ENCODE measurements around the gene TEP1.

DNA sequence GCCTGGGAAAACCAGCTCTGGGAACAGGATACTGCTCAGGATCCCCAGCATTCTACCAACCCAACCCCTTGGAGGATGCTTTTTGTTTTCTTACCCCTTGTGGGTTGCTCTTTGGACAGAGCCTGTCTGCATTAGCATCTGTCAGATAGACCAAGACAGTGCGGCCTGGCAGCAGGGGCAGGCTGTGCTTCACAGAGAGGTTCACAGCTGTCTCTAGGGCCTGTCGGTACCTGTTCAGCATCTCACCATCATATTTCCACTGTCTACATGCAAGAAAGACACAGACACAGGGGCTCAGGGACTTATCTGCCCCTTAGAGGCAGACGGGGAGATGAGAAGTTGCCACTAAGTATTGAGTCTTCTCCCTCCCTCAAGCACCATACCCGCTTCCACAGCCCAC, 21.8 kb downstream of the TEP1 start:
- TF ChIP-seq, protein P1, sequence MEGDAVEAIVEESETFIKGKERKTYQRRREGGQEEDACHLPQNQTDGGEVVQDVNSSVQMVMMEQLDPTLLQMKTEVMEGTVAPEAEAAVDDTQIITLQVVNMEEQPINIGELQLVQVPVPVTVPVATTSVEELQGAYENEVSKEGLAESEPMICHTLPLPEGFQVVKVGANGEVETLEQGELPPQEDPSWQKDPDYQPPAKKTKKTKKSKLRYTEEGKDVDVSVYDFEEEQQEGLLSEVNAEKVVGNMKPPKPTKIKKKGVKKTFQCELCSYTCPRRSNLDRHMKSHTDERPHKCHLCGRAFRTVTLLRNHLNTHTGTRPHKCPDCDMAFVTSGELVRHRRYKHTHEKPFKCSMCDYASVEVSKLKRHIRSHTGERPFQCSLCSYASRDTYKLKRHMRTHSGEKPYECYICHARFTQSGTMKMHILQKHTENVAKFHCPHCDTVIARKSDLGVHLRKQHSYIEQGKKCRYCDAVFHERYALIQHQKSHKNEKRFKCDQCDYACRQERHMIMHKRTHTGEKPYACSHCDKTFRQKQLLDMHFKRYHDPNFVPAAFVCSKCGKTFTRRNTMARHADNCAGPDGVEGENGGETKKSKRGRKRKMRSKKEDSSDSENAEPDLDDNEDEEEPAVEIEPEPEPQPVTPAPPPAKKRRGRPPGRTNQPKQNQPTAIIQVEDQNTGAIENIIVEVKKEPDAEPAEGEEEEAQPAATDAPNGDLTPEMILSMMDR (conservative IDR thresholded peaks at IDR 0.05; ENCODE audit: low read length), result no peak
- no peak for TF ChIP-seq EZH2phosphoT487 (IDR thresholded peaks at IDR 0.05; ENCODE audit: borderline replicate concordance, low read depth, low read length)

Data from OCI-LY7 (cell line).